Left kidney (tissue), 2 donors: ENCODE measurements around the gene PRMT9. TPM values are rescaled to one million over a fixed set of nuclear protein-coding genes. Genes with fewer than 3 reads are reported as not detected.
A peak's percentile ranks its signal among the peaks of the same experiment; 100 is the strongest.

Experiments
- DNase-seq: peaks from one replicate; pipeline ENCODE4 v3.0.0-alpha.2; 2013
- polyA plus RNA-seq: library from polyadenylated mRNA; unstranded; fragments of 120-200 nt; gene quantifications from one replicate; pipeline ENCODE4 v1.2.1, GENCODE V29; 2013; ENCODE audit not compliant: insufficient read length

PRMT9 gene
- polyA plus RNA-seq, 1 donor = 31.2 TPM

DNA sequence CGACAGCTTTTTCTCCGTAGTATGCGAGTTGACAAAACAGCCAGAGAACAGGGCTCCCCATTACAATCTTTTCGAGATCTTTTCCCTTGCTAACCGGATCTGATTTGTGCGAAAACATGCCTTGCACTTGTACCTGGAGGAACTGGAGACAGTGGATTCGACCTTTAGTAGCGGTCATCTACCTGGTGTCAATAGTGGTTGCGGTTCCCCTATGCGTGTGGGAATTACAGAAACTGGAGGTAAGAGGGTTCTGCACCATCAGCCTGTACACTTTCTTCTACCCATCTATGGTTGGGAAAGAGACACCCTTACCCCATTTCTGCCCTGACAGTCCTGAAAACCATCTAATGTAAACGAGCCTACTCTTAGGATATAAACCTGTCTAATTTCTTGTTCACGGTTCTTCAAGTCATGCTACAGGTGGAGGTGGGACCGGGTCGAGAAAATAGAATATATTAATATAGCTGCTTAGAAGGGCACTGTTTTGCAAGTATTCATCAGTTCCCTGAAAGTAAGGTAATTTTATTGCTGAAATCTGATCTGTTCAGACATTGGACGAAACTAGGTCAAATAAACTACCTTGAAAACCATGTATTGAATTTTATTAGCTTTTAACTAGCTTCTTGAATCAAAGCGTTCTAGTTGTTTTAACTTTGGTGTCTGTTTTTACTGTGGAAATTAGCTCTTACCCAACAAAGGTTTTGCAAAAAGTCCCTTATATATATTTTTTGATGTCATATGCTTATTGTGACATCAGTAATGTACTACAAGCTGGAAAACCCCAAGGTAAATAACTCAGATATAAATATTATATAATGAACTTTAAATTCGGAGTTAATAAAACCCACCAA, 65.9 kb downstream of the PRMT9 start:
- no peak for DNase-seq

DNA sequence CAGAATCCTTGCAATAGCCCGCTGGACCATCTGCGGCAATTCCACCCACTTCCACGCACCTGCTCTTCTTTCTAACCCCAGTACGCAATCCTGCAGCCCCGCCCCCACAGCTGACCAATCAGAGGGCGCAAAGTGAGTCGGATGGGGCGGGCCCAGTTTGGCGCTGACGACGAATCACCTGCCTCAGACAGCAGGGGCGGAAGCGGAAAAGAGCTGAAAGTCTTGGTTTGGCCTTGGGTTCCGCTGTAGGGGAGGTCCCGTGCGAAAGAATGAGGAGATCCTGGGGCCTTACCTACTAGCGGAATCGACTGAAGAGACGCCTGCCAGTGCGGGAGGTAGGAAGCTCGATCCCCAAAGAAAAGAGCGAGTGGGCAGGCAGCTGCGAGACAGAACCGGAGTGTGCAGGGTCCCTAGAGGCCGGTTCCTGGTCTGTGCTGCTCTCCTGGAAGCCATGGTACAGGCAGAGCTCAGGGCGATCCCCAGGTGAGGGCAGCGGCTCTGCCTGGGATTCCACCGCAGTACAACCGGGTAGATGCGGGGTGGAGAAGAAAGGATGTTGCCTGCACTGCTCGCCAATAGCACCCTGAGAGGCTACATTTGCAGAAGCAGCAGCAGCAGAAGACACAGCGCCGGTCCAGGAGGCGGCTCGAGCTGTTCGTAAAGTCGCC, 66.7 kb downstream of the PRMT9 start, which contains the start of gene TMEM184C:
Gene TMEM184C (plus strand): TSS at position 225 of the 668 bp plus-strand sequence. CDS start 560 bp downstream, outside the sequence.
- DNase-seq = peak; percentile 98

- no peak for DNase-seq
Observed at GRCh38 chr4:147616849-147617172, 67.2 kb downstream of the PRMT9 start.

DNA sequence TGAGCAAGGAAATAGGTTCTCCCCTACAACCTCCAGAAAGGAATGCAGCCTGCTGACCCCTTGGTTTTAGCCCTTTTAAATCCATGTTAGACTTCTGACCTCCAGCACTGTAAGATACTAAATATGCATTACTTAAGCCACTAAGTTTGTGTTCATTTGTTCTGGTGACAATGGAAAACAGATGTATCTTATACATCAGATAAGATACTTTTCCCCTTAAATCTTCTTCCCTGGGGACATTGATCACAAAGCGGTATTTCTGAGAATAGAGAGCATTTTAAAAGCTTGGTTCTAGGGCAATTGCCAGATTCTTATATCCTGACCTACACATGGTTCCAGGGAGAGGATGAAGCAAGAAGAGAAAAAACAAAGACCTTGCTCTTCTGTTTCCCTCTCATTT, 73.3 kb downstream of the PRMT9 start:
- DNase-seq = no peak

DNA sequence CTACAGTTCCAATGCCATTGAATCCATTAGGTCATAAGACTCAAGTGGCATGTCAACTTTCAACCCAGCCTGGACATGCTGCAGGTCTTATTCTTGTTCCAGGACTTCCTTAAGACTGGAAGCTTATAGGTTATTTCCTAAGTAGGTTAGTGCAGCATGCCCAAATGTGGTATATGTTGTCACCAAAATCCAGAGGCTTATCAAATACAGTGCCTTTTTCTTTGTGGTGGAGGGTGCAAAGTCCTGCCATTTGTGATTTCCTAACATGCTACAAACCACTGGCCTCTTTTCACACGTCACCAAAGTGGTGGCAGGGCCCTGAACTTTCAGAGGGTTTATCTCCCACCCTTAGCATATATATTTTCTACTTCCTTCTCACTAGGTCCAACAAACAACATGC, 76.5 kb downstream of the PRMT9 start:
- no peak for DNase-seq

DNA sequence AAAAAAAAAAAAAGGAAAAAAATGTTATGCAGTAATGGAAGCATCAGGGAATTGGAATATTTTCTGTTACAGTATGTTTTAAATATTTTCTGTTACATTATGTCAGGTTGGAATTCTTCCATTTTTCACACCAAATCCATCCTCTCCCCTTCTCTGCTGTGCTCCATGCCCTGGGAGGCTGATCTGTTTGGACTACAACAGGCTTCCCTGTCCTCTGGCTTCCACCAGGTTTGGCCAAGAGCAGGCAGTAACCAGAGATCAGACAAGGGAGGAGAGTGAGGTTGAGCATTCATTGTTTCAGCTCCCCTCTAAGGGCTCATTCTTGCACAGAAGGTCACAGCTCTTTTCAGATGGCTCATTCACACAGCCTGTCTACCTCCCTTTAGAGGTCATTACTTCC, 78.5 kb downstream of the PRMT9 start:
- no peak for DNase-seq

DNA sequence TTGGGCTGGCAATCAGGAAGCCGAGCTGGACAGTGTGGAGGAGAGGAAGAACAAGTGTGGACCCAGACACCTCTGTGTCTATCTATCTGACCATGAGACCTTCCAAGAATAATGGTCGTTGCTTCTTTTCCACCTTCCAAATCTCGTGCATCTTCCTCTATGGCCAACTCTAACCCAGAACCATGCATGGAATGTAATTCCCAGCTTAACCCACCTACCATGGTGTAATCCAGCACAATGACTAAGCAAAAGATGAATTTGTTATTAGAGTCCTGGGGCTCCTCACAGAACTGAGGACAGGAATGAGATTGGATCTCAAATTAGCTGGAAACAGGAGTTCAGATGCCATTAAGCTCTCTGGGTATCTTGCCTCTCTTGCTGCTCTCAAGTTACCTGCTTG, 84.2 kb downstream of the PRMT9 start:
- no peak for DNase-seq

- DNase-seq = no peak
Observed at GRCh38 chr4:147599206-147599605, 84.8 kb downstream of the PRMT9 start.

DNA sequence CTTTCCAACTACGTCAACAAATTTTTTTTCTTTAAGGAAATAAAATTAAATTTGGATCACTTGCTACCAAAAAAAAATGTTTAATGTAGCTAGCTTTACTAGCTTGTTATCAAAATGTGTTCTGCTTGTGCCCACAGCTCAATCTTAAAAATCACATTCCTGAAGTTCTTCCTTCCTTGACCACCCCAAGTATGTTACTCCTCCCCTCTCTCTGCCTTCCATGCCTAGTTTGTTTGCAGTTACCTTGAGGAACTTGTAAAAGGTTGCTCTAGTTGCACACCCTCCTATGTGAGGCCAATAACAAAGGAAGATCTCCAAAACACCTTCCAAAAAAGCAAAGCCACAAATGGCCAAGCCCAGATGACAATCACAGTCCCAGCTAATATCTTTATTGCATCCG, 86.4 kb downstream of the PRMT9 start:
- no peak for DNase-seq

DNA sequence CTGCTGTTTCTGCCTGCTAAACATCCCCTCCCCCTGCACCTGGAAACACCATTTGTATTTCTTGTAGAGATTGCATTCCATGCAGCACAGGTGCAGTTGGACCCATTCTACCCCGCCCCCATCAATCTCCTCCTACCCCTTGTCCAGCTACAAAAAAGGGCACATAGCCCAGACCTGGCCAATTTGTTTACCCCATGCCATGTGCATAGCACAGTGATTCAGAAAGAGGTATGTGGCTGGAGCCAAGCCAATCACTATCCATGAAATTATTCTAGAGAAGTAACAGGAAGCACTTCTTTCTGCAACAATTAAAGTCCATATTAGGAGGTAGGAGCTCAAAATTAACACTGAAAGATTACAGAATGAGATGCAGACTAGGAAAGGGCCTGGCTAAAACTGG, 87.0 kb downstream of the PRMT9 start:
- no peak for DNase-seq

- DNase-seq = no peak
Observed at GRCh38 chr4:147596377-147596776, 87.6 kb downstream of the PRMT9 start.

DNA sequence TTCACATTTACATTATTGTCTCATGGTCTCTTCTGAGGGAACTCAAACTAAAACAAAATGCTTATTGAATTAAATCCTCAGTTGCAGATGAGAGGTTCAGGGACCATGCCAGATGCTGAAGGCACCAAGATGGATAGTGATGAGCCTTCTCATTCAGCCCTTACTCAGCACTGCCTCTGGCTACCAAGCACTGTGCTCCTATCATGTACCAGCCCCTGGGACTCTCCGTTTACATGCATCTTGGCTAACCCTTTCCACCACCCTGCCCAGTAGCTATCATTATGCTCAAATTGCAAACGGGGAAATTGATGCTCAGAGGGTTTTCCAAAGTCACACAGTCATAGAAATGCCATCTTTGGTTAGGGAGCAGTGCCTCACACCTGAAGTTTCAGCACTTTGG, 89.4 kb downstream of the PRMT9 start:
- no peak for DNase-seq

- DNase-seq = no peak
Observed at GRCh38 chr4:147594107-147594506, 89.9 kb downstream of the PRMT9 start.

GRCh38 chr4:147591106-147591505, 92.9 kb downstream of the PRMT9 start:
- DNase-seq = no peak

GRCh38 chr4:147590249-147590920, 93.6 kb downstream of the PRMT9 start:
- peak; percentile 85 for DNase-seq

GRCh38 chr4:147589586-147589985, 94.4 kb downstream of the PRMT9 start:
- DNase-seq = no peak

Other genes starting within 250 kb of the PRMT9 start
- gene EDNRA, start 203.1 kb downstream of the PRMT9 start, polyA plus RNA-seq = 88.5 TPM
- gene TMEM184C, start 66.8 kb downstream of the PRMT9 start, polyA plus RNA-seq = 59.2 TPM
- 18.4 TPM for gene ARHGAP10, start 47.9 kb upstream of the PRMT9 start, polyA plus RNA-seq